Measurements from ENCODE around the gene ARFIP1. TPM values are rescaled to one million over a fixed set of nuclear protein-coding genes. Genes with fewer than 3 reads are reported as not detected.

The ARFIP1 gene
- total and polyA plus RNA-seq, 9 of the 15 experiments (the other 6 are each of a cell fraction or from before 2014, with no cell fraction given): 14.1 to 25.1 (median 20.9) TPM

DNA sequence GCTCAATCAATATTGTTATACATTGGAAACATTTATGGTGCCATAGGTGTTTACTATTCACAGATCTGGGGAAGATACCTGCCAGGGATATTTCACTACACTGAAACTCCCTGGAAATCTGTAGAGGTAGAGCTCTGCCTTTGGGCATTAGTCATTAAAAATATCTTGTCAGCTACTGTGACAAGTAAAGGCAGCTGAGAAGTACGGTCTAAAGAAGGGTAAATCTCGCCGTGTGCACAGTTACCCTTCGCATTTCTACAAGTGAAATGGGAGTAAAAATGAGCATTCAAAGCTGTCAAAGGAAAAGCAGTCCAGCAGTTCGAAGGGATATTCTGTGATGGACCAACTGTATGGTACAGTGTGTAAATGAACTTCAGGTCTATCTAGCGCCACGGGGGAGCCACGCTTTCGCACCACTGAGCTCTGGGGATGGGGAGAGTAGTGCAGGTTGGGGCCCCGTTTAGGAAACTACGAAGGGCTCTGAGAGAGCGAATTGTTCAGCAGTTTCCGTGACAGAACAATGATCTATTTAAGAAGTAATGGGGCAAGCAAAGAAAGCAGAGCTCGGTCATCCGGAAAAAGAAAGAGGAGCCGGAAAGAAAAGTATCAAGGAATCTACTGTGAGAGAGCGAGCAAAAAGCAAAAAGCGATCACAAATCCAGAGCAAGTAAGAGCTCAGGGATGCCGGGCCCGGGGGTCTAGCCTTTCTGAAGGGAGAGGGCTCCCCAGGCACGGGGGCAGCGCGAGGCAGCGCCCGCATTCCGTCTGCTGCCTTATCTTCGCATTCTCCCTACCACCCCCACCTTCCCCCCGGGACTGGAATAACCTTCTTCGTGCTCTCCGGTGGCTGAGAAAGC is 870 bp upstream of the ARFIP1 start (continued):
- TF ChIP-seq SREBF1 (IDR thresholded peaks at IDR 0.05; ENCODE audit: borderline replicate concordance, low read depth, low read length) (no peak), OTX1 (CRISPR knock-in tag; IDR thresholded peaks at IDR 0.05) (0 out of 2 replicates have a peak, but pooled peaks have one; percentile 39)

DNA sequence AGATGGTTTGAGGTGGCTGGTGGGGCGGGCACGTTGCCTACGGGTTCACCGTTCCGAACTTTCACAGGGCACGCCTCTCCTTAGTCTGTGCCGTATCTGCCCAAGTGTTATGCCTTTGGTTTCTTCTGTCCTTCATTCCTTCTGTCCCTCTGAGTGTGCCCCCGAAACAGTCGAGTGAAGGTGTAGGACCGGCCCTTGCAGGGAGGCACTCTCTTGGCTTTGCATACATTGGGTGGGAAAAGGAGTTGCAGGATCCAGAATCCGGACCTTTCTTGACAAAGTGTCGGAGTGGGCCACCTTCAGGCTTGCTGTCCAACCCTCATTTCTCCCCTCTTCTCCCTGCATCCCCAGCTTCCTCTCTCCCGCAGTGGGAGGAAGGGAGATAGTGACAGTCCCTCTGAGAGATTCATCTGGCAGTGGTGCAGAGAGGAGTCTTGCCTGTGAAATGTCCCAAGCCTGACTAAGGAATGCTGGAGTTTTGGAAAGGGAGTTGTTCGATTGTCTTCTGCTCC is 569 bp downstream of the ARFIP1 start:
- Histone ChIP-seq H3K4me3 (peak overlapping the region; percentile 96), H3K79me2 (ENCODE audit: control insufficient read depth, insufficient read depth, low read length) (peaks cover 47% of the 10 kb centered on the region), H3K36me3 (ENCODE audit: control insufficient read depth, insufficient read depth, low read length) (peaks cover 4% of the 10 kb centered on the region; the same call in 1 of the 3 replicates), H4K20me1 (replicated peaks; ENCODE audit: control insufficient read depth, insufficient read depth, low read length) (no peaks in the 10 kb centered on the region; the same call in 1 of the 2 replicates), H3K9ac (ENCODE audit: insufficient read depth in 1 of 2, low read depth in 2 of 2, low read length in 2 of 2) (peak overlapping the region; percentile 88 to 91), H3K9me3 (replicated peaks; ENCODE audit: control insufficient read depth, insufficient read depth, low read depth, low read length) (no peaks in the 10 kb centered on the region), H3K27ac (ENCODE audit: extremely low read depth, low read depth, low read length) (peak overlapping the region; percentile 86), H3K4me2 (ENCODE audit: insufficient read depth, low read length) (peak overlapping the region; percentile 100), H3K4me1 (replicated peaks in 1 of 2; ENCODE audit: control insufficient read depth in 2 of 2, insufficient read depth in 2 of 2, low read length in 2 of 2) (peaks cover 5 to 7% of the 10 kb centered on the region in 2 experiments; a peak in 3 of 5 replicates), H2AFZ (ENCODE audit: low read depth, low read length) (peak overlapping the region; percentile 95), H3K27me3 (ENCODE audit: control insufficient read depth in 2 of 2, insufficient read depth in 2 of 2, low read length in 2 of 2) (no peaks in the 10 kb centered on the region), H3K9me1 (ENCODE audit: control insufficient read depth, insufficient read depth, low read length) (no peaks in the 10 kb centered on the region)
- in situ Hi-C loops (cut with MboI): no loop called here
- TSS peak; percentile 77 for BruUV-seq (replicated peaks)
- FAIRE-seq (no peak), DNase-seq (ENCODE audit: extremely low read depth in 1 of 4, low spot score in 3 of 4) (peak; percentile 14 to 49 (median 22)), ATAC-seq (peak; percentile 45)
- intact Hi-C loops (cut with micrococcal nuclease): no loop called here
- WGBS (ENCODE audit: insufficient coverage, low coverage, missing lambda C conversion rate): under 1% methylated on average over 14 of the region's 14 CpGs
- CTCF ChIA-PET (ENCODE audit: low intra/inter-chr PET ratio): no interaction called here
- POLR2A ChIA-PET: interaction anchor here (2.3 kb wide), 1 partner anchor 9 kb away, joined by 12 read pairs; no protein-coding TSS in a partner anchor
- no peak for TF ChIP-seq ERF (CRISPR knock-in tag; IDR thresholded peaks at IDR 0.05)
- TF ChIP-seq KAT8 (IDR thresholded peaks at IDR 0.05; ENCODE audit: low read depth): no peak
- TF ChIP-seq SAP30 (IDR thresholded peaks at IDR 0.05; ENCODE audit: borderline replicate concordance, insufficient read depth, low read depth, low read length, poor library complexity, severe bottlenecking): peak; percentile 76
- TF ChIP-seq, protein P1, sequence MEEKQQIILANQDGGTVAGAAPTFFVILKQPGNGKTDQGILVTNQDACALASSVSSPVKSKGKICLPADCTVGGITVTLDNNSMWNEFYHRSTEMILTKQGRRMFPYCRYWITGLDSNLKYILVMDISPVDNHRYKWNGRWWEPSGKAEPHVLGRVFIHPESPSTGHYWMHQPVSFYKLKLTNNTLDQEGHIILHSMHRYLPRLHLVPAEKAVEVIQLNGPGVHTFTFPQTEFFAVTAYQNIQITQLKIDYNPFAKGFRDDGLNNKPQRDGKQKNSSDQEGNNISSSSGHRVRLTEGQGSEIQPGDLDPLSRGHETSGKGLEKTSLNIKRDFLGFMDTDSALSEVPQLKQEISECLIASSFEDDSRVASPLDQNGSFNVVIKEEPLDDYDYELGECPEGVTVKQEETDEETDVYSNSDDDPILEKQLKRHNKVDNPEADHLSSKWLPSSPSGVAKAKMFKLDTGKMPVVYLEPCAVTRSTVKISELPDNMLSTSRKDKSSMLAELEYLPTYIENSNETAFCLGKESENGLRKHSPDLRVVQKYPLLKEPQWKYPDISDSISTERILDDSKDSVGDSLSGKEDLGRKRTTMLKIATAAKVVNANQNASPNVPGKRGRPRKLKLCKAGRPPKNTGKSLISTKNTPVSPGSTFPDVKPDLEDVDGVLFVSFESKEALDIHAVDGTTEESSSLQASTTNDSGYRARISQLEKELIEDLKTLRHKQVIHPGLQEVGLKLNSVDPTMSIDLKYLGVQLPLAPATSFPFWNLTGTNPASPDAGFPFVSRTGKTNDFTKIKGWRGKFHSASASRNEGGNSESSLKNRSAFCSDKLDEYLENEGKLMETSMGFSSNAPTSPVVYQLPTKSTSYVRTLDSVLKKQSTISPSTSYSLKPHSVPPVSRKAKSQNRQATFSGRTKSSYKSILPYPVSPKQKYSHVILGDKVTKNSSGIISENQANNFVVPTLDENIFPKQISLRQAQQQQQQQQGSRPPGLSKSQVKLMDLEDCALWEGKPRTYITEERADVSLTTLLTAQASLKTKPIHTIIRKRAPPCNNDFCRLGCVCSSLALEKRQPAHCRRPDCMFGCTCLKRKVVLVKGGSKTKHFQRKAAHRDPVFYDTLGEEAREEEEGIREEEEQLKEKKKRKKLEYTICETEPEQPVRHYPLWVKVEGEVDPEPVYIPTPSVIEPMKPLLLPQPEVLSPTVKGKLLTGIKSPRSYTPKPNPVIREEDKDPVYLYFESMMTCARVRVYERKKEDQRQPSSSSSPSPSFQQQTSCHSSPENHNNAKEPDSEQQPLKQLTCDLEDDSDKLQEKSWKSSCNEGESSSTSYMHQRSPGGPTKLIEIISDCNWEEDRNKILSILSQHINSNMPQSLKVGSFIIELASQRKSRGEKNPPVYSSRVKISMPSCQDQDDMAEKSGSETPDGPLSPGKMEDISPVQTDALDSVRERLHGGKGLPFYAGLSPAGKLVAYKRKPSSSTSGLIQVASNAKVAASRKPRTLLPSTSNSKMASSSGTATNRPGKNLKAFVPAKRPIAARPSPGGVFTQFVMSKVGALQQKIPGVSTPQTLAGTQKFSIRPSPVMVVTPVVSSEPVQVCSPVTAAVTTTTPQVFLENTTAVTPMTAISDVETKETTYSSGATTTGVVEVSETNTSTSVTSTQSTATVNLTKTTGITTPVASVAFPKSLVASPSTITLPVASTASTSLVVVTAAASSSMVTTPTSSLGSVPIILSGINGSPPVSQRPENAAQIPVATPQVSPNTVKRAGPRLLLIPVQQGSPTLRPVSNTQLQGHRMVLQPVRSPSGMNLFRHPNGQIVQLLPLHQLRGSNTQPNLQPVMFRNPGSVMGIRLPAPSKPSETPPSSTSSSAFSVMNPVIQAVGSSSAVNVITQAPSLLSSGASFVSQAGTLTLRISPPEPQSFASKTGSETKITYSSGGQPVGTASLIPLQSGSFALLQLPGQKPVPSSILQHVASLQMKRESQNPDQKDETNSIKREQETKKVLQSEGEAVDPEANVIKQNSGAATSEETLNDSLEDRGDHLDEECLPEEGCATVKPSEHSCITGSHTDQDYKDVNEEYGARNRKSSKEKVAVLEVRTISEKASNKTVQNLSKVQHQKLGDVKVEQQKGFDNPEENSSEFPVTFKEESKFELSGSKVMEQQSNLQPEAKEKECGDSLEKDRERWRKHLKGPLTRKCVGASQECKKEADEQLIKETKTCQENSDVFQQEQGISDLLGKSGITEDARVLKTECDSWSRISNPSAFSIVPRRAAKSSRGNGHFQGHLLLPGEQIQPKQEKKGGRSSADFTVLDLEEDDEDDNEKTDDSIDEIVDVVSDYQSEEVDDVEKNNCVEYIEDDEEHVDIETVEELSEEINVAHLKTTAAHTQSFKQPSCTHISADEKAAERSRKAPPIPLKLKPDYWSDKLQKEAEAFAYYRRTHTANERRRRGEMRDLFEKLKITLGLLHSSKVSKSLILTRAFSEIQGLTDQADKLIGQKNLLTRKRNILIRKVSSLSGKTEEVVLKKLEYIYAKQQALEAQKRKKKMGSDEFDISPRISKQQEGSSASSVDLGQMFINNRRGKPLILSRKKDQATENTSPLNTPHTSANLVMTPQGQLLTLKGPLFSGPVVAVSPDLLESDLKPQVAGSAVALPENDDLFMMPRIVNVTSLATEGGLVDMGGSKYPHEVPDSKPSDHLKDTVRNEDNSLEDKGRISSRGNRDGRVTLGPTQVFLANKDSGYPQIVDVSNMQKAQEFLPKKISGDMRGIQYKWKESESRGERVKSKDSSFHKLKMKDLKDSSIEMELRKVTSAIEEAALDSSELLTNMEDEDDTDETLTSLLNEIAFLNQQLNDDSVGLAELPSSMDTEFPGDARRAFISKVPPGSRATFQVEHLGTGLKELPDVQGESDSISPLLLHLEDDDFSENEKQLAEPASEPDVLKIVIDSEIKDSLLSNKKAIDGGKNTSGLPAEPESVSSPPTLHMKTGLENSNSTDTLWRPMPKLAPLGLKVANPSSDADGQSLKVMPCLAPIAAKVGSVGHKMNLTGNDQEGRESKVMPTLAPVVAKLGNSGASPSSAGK (IDR thresholded peaks at IDR 0.05): peak; percentile 48; the same call in 1 of the 2 replicates
